GM12878 (cell line): ENCODE results near the gene ASCC3. TPM values are rescaled to one million over a fixed set of nuclear protein-coding genes. Genes with fewer than 3 reads are reported as not detected.

Experiments
- ATAC-seq: fragments of 200-7000 bp; cut with Tn5 transposase; 3 replicates; pipeline ENCODE4 v1.9.1; 2020; ENCODE audit warnings: mild to moderate bottlenecking, moderate library complexity
- BruUV-seq: library from RNA; stranded (reverse); fragments of 400-500 nt; replicated peaks from 2 replicates; lab custom pipeline; 2021; lab: Mats Ljungman, UMichigan
- CTCF ChIA-PET: fragments of 300-600 bp; sonication (Branson Sonifier 250); formaldehyde crosslinking; extraction: SDS; loops from one replicate; lab custom pipeline; 2021; ENCODE audit warnings: inconsistent platforms; lab: Yijun Ruan, JAX
- POLR2A ChIA-PET: fragments of 350-600 bp; formaldehyde crosslinking; extraction: SDS; loops from one replicate; lab custom pipeline; 2021; ENCODE audit warnings: inconsistent platforms; lab: Charles Lee
- RAD21 ChIA-PET: fragments of 300-600 bp; sonication (Branson Sonifier 250); formaldehyde crosslinking; loops from one replicate; lab custom pipeline; 2023; ENCODE audit warnings: antibody characterized with exemption; ENCODE audit not compliant: unreplicated experiment; lab: Charles Lee
- SMC1A ChIA-PET: fragments of 300-600 bp; sonication (Branson Sonifier 250); formaldehyde crosslinking; loops from one replicate; lab custom pipeline; 2023; ENCODE audit not compliant: unreplicated experiment, uncharacterized antibody; lab: Charles Lee
- DNase-seq: peaks from one replicate; pipeline ENCODE4 v3.0.0-alpha.2; 2011; ENCODE audit warnings: low read depth, low spot score
- FAIRE-seq: peaks from 3 replicates; lab custom pipeline; 2011; peaks lifted over from hg19 to GRCh38; lab: Jason Lieb, UNC
- H2AFZ ChIP-seq: 2 replicates; pipeline ENCODE4 v1.6.0; 2011; ENCODE audit warnings: low read depth, low read length, control low read depth; ENCODE audit not compliant: control insufficient read depth
- H3K27ac ChIP-seq: 2 replicates; pipeline ENCODE4 v1.5.1; 2011; ENCODE audit warnings: control low read depth; ENCODE audit not compliant: control insufficient read depth, insufficient read depth
- H3K27me3 ChIP-seq, 2 experiments: replicated peaks in 1 of 2; 2 replicates each; pipeline versions ENCODE4 v1.6.0 to v1.6.1; 2011; ENCODE audit warnings: low read length in 1 of 2; ENCODE audit not compliant: control insufficient read depth in 2 of 2, insufficient read depth in 2 of 2
- H3K36me3 ChIP-seq, 2 experiments: 2 replicates each; pipeline ENCODE4 v1.5.1; 2011; ENCODE audit warnings: low read length in 1 of 2; ENCODE audit not compliant: control insufficient read depth in 2 of 2, insufficient read depth in 2 of 2
- H3K4me1 ChIP-seq: 2 replicates; pipeline ENCODE4 v1.6.1; 2011; ENCODE audit warnings: mild to moderate bottlenecking, low read length, moderate library complexity, mixed read lengths; ENCODE audit not compliant: control insufficient read depth, insufficient read depth
- H3K4me2 ChIP-seq: 2 replicates; pipeline ENCODE4 v1.6.0; 2011; ENCODE audit warnings: control low read depth; ENCODE audit not compliant: control insufficient read depth, insufficient read depth
- H3K4me3 ChIP-seq: fragments of 200-600 bp; sonication (generic); 2 replicates; pipeline ENCODE4 v1.5.1; 2016
- H3K79me2 ChIP-seq: 2 replicates; pipeline ENCODE4 v1.6.0; 2011; ENCODE audit warnings: low read length; ENCODE audit not compliant: control insufficient read depth, insufficient read depth
- H3K9ac ChIP-seq: 2 replicates; pipeline ENCODE4 v1.8.0; 2011; ENCODE audit warnings: low read length, control low read depth, mixed read lengths; ENCODE audit not compliant: control insufficient read depth, insufficient read depth
- H3K9me3 ChIP-seq: replicated peaks from 3 replicates; pipeline ENCODE4 v1.5.1; 2011; ENCODE audit warnings: mild to moderate bottlenecking, low read length; ENCODE audit not compliant: control insufficient read depth, insufficient read depth
- H4K20me1 ChIP-seq: 2 replicates; pipeline ENCODE4 v1.6.0; 2011; ENCODE audit not compliant: control insufficient read depth, insufficient read depth
- BHLHE40 ChIP-seq, 2 experiments: fragments of 450-650 bp in 1 of 2; IDR thresholded peaks; 2 replicates each; pipeline ENCODE4 v1.6.1; 2011 to 2017; ENCODE audit warnings: low read depth in 2 of 2, borderline replicate concordance in 1 of 2, improper control_type of control experiment in 1 of 2, low read length in 1 of 2, mild to moderate bottlenecking in 1 of 2
- CREB1 ChIP-seq: IDR thresholded peaks from 2 replicates; pipeline ENCODE4 v1.6.1; 2012; ENCODE audit warnings: low read depth, mild to moderate bottlenecking, inconsistent platforms
- E2F8 ChIP-seq: fragments of 450-650 bp; IDR thresholded peaks from 2 replicates; pipeline ENCODE4 v1.6.1; 2018; ENCODE audit warnings: mild to moderate bottlenecking, low read depth, moderate library complexity; ENCODE audit not compliant: partially characterized antibody
- FOS ChIP-seq: IDR thresholded peaks from 3 replicates; pipeline ENCODE4 v1.6.1; 2011; ENCODE audit warnings: borderline replicate concordance; ENCODE audit not compliant: insufficient read length; ENCODE audit errors: extremely low read depth
- IKZF2 ChIP-seq, 2 experiments: fragments of 450-650 bp; IDR thresholded peaks; 2 replicates each; pipeline ENCODE4 v1.6.1; 2017; ENCODE audit warnings: mild to moderate bottlenecking in 2 of 2, moderate library complexity in 2 of 2
- MYB ChIP-seq: fragments of 150-350 bp; IDR thresholded peaks from 2 replicates; pipeline ENCODE4 v1.6.1; 2014; ENCODE audit warnings: mild to moderate bottlenecking, low read depth, low read length, borderline replicate concordance
- NFXL1 ChIP-seq: fragments of 450-650 bp; IDR thresholded peaks from 2 replicates; pipeline ENCODE4 v1.6.1; 2017; ENCODE audit warnings: antibody characterized with exemption, mild to moderate bottlenecking, borderline replicate concordance
- RUNX3 ChIP-seq: IDR thresholded peaks from 2 replicates; pipeline ENCODE4 v1.6.1; 2012; ENCODE audit warnings: low read length, inconsistent platforms
- SMARCA5 ChIP-seq: fragments of 450-650 bp; IDR thresholded peaks from 2 replicates; pipeline ENCODE4 v1.6.1; 2017; ENCODE audit warnings: mild to moderate bottlenecking
- SRF ChIP-seq, 2 experiments: IDR thresholded peaks; 2 replicates each; pipeline ENCODE4 v1.6.1; 2011; ENCODE audit warnings: low read depth in 2 of 2, low read length in 2 of 2, mild to moderate bottlenecking in 1 of 2, moderate library complexity in 1 of 2
- WRNIP1 ChIP-seq: IDR thresholded peaks from 2 replicates; pipeline ENCODE4 v1.6.1; 2011; ENCODE audit warnings: low read depth, low read length, improper control_type of control experiment, borderline replicate concordance
- ZBTB33 ChIP-seq: fragments of 450-650 bp; IDR thresholded peaks from 2 replicates; pipeline ENCODE4 v1.6.1; 2017; ENCODE audit warnings: mild to moderate bottlenecking
- ZBTB4 ChIP-seq: fragments of 450-650 bp; formaldehyde crosslinking; IDR thresholded peaks from 2 replicates; pipeline ENCODE4 v1.4.0; 2022; ENCODE audit warnings: mild to moderate bottlenecking, moderate library complexity
- ZNF207 ChIP-seq: fragments of 450-650 bp; IDR thresholded peaks from 2 replicates; pipeline ENCODE4 v1.6.1; 2014; ENCODE audit warnings: antibody characterized with exemption, mild to moderate bottlenecking, borderline replicate concordance
- ZNF384 ChIP-seq: IDR thresholded peaks from 2 replicates; pipeline ENCODE4 v1.6.1; 2012; ENCODE audit warnings: low read depth, mild to moderate bottlenecking, low read length, improper control_type of control experiment, borderline replicate concordance
- WGBS: methylation state at CpG from one replicate; pipeline ENCODE4 v1.1.6; 2016; ENCODE audit warnings: low lambda C conversion rate; ENCODE audit not compliant: insufficient replicate concordance, insufficient coverage; ENCODE audit errors: missing lambda C conversion rate; 5-methylcytosine and 5-hydroxymethylcytosine counted together
- in situ Hi-C: fragments of 300-500 bp; cut with MboI; formaldehyde crosslinking; loops from 9 replicates; pipeline ENCODE4 v1.14.3; 2018; ENCODE audit warnings: mixed read lengths
- intact Hi-C: fragments of 100-400 bp; cut with micrococcal nuclease; formaldehyde crosslinking; loops from one replicate; pipeline ENCODE4 v1.14.2; 2022; ENCODE audit not compliant: unreplicated experiment
- polyA plus RNA-seq, 11 experiments: library from polyadenylated mRNA; depleted of rRNA in 4 of 11; unstranded in 6 of 11; stranded (reverse) in 5 of 11; fragments of >200 nt; fragmentation: Nextera tagmentation in 4 of 11; fragmentation: Illumina TruSeq in 1 of 11; extraction: Ambion mirVana in 4 of 11; extraction: Trizol in 1 of 11; gene quantifications; 1 replicate in 1 of 11; 2 replicates in 10 of 11; pipeline versions ENCODE4 v1.2.1 to v1.2.3, GENCODE V29; 2011 to 2016; ENCODE audit warnings: inconsistent platforms in 2 of 11, missing spikeins in 2 of 11, low read depth in 1 of 11
- total RNA-seq, 4 experiments: library from RNA; depleted of rRNA in 3 of 4; stranded (reverse); fragments of >200 nt in 3 of 4; fragmentation: Illumina TruSeq in 1 of 4; extraction: Trizol in 1 of 4; gene quantifications; 2 replicates each; pipeline versions ENCODE4 v1.2.1 to v1.2.3, GENCODE V29; 2013 to 2021

ASCC3 gene
- total and polyA plus RNA-seq, 10 of the 15 experiments (the other 5 are each of a cell fraction or from before 2014, with no cell fraction given), result 19.9 to 76.2 (median 55.9) TPM

- no peaks in the 10 kb centered on the region for H3K79me2 ChIP-seq
- DNase-seq, result no peak
- no peak overlapping the region for H2AFZ ChIP-seq
- FAIRE-seq, result no peak
- H4K20me1 ChIP-seq, result no peaks in the 10 kb centered on the region
- CTCF ChIA-PET, result no interaction called here
- H3K27me3 ChIP-seq, result no peaks in the 10 kb centered on the region
- H3K36me3 ChIP-seq, result no peaks in the 10 kb centered on the region
- RAD21 ChIA-PET, result no interaction called here
- ATAC-seq, result no peak
- H3K27ac ChIP-seq, result no peak overlapping the region
- intact Hi-C loops, result no loop called here
- 46% methylated on average over 3 of the region's 3 CpGs for WGBS
- no peak overlapping the region for H3K4me3 ChIP-seq
- no peaks in the 10 kb centered on the region for H3K9me3 ChIP-seq
- no peak overlapping the region for H3K9ac ChIP-seq
- no peaks in the 10 kb centered on the region for H3K4me1 ChIP-seq
- SMC1A ChIA-PET, result no interaction called here
- POLR2A ChIA-PET, result no interaction called here
- H3K4me2 ChIP-seq, result no peak overlapping the region
- no peak for TF ChIP-seq CREB1
- TF ChIP-seq IKZF2 (IDR thresholded peaks at IDR 0.05), result no peak
- no peak for TF ChIP-seq BHLHE40 (IDR thresholded peaks at IDR 0.05; ENCODE audit: borderline replicate concordance in 1 of 2, low read depth in 2 of 2, low read length in 1 of 2)
- TF ChIP-seq MYB, result no peak
- no peak for TF ChIP-seq SRF (IDR thresholded peaks at IDR 0.05; ENCODE audit: low read depth in 2 of 2, low read length in 2 of 2)
- no peak for TF ChIP-seq FOS
- TF ChIP-seq E2F8, result no peak
- TF ChIP-seq ZBTB4, result no peak
- TF ChIP-seq NFXL1, result no peak
- no peak for TF ChIP-seq ZNF207
- no peak for TF ChIP-seq SMARCA5
- TF ChIP-seq WRNIP1, result no peak
- no peak for TF ChIP-seq RUNX3
- TF ChIP-seq ZNF384, result no peak
- TF ChIP-seq ZBTB33, result no peak
- TF ChIP-seq, all 136 proteins: peak for 0
- in situ Hi-C loops, result no loop called here
- BruUV-seq, result no TSS peak
Observed at GRCh38 chr6:100892116-100892515, 11.0 kb upstream of the ASCC3 start.
